GM18505 (cell line): Measurements from ENCODE around the gene HMGN5.

ENCODE experiments used
- ATAC-seq: cut with Tn5 transposase; IDR thresholded peaks from one replicate; pipeline ENCODE4 v1.9.1; 2021; ENCODE audit not compliant: unreplicated experiment
- POLR2A ChIP-seq: IDR thresholded peaks from 4 replicates; pipeline ENCODE4 v1.6.1; 2011; ENCODE audit warnings: borderline replicate concordance; ENCODE audit not compliant: insufficient read depth, insufficient read length; ENCODE audit errors: extremely low read depth

Gene HMGN5

GRCh38 chrX:81202456-81202819 is 725 bp upstream of the HMGN5 start:
- no peak for TF ChIP-seq POLR2A
- ATAC-seq, result no peak

GRCh38 chrX:81201071-81201470 is 642 bp downstream of the HMGN5 start:
- no peak for TF ChIP-seq POLR2A
- ATAC-seq, result no peak

- peak; percentile 94 for ATAC-seq
- no peak for TF ChIP-seq POLR2A
Measured at GRCh38 chrX:81195712-81196111, 6.0 kb downstream of the HMGN5 start.

- no peak for ATAC-seq
- no peak for TF ChIP-seq POLR2A
Measured at GRCh38 chrX:81195259-81195658, 6.5 kb downstream of the HMGN5 start.

GRCh38 chrX:81174286-81174685 is 27.4 kb downstream of the HMGN5 start:
- peak; percentile 58 for ATAC-seq
- TF ChIP-seq POLR2A, result no peak

- no peak for TF ChIP-seq POLR2A
- ATAC-seq, result no peak
Measured at GRCh38 chrX:81168391-81168790, 33.3 kb downstream of the HMGN5 start.

- peak; percentile 38 for TF ChIP-seq POLR2A
- peak; percentile 94 for ATAC-seq
Measured at GRCh38 chrX:81121513-81122363, 80.0 kb downstream of the HMGN5 start.

GRCh38 chrX:81120936-81121371 is 80.8 kb downstream of the HMGN5 start:
- no peak for TF ChIP-seq POLR2A
- peak; percentile 58 for ATAC-seq

GRCh38 chrX:81120258-81120935 is 81.3 kb downstream of the HMGN5 start:
- TF ChIP-seq POLR2A, result no peak
- peak; percentile 32 for ATAC-seq

GRCh38 chrX:81114757-81115156 is 87.0 kb downstream of the HMGN5 start:
- TF ChIP-seq POLR2A, result no peak
- ATAC-seq, result no peak

GRCh38 chrX:81110286-81110685 is 91.4 kb downstream of the HMGN5 start:
- ATAC-seq, result no peak
- no peak for TF ChIP-seq POLR2A

- ATAC-seq, result no peak
- TF ChIP-seq POLR2A, result no peak
Measured at GRCh38 chrX:81082649-81083048, 119.1 kb downstream of the HMGN5 start.
